ENCODE results near the gene DPRX.

Gene DPRX

DNA sequence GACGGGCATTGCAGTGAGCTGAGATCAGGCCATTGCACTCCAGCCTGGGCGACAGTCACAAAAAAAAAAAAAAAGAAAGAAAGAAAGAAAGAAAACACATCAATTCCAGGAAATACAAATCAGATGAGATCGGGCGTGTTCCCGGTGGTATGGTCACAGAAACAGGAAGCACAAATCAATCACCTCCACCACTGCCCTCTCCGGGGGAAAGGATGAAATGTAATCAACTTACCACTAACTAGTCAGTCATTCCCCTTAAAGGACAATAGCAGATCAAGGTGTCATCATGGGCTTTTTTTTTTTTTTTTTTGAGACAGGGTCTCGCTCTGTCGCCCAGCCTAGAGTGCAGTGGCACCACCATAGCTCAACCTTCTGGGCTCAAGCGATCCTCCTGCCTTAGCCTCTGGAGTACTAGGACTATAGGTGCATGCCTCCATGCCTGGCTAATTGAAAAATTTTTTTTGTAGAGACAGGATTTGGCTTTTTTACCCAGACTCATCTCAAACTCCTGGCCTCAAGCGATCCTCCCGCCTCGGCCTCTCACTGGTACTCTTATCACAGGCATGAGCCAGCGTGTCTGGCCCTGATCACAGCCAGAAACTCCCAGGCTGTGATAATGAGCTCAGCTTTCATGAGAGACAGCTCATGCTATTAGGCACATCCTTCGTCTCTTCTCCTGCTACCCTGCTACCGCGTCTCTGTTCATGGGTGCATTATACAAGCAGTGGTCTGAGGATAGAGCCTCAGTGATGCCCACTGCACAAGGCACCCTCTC is 6.8 kb upstream of the DPRX start:
- Histone ChIP-seq H2AFZ (ENCODE audit: low read depth, low read length) (no peak overlapping the region), H3K9me3 (ENCODE audit: low read length) (no peaks in the 10 kb centered on the region), H3K4me1 (ENCODE audit: insufficient read depth, low read length) (no peaks in the 10 kb centered on the region), H3K27me3 (ENCODE audit: insufficient read depth, low read length) (no peaks in the 10 kb centered on the region), H3K36me3 (ENCODE audit: insufficient read depth, low read length) (no peaks in the 10 kb centered on the region), H3K4me3 (ENCODE audit: low read length) (no peak overlapping the region)

DNA sequence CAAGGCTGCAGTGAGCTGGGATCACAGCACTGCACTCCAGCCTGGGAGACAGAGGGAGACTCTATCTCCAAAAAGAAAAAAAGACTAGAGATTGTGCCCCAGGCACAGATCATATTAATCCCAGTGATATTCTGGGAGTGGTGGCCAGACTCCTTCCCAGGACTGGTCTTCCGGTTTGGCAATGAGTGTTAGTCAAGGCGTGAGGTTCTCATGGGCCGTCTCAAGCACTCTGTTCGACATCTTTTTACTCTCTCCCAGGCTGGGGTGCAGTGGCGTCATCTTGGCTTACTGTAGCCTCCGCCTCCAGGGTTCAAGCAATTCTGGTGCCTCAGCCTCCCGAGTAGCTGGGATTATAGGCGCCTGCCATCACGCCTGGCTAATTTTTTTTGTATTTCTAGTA is 5.3 kb upstream of the DPRX start:
- Histone ChIP-seq H3K4me3 (ENCODE audit: low read length) (no peak overlapping the region), H2AFZ (ENCODE audit: low read depth, low read length) (no peak overlapping the region), H3K36me3 (ENCODE audit: insufficient read depth, low read length) (no peaks in the 10 kb centered on the region), H3K4me1 (ENCODE audit: insufficient read depth, low read length) (no peaks in the 10 kb centered on the region), H3K9me3 (ENCODE audit: low read length) (no peaks in the 10 kb centered on the region), H3K27me3 (ENCODE audit: insufficient read depth, low read length) (no peaks in the 10 kb centered on the region)

DNA sequence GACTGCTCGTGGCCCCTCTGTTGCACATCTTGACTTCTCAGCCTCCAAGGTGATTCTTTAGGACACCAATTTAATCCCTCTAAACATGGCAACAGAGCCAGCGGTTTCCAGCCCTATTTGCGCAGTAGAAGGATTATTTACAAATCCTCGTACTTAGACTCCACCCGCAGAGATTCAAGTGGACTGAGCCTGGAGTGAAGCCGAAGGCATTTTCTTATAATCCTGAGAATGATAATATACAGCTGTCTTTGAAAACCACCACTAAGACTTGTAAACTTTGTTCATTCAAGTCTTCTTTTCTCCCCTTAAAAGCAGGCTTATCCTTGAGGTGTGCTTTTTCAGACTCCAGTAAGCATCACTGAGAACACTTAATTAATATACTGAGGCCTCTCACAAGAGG is 4.8 kb upstream of the DPRX start:
- H3K27me3 ChIP-seq (ENCODE audit: insufficient read depth, low read length): no peaks in the 10 kb centered on the region
- H2AFZ ChIP-seq (ENCODE audit: low read depth, low read length): no peak overlapping the region
- H3K4me1 ChIP-seq (ENCODE audit: insufficient read depth, low read length): no peaks in the 10 kb centered on the region
- no peak overlapping the region for H3K4me3 ChIP-seq (ENCODE audit: low read length)
- H3K36me3 ChIP-seq (ENCODE audit: insufficient read depth, low read length): no peaks in the 10 kb centered on the region
- H3K9me3 ChIP-seq (ENCODE audit: low read length): no peaks in the 10 kb centered on the region

DNA sequence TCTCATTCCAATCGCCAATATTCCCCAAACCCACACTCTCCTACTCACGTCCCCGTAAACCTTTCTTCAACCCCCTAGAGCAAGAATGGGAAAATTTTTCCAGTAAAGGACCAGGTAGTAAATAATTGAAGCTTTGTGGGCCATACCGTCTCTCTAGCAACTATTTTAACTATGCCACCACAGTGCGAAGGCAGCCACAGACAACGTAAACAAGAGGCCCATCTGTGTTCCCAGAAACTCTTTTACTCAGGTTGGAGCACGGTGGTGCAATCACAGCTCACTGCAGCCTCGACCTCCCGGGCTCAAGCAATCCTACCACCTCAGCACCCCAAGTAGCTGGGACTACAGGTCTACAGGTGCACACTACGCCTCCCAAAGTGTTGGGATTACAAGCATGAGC is 3.0 kb downstream of the DPRX start:
- peaks cover 2% of the 10 kb centered on the region for H3K9me3 ChIP-seq (ENCODE audit: low read length)
- no peak overlapping the region for H3K4me3 ChIP-seq (ENCODE audit: low read length)
- no peaks in the 10 kb centered on the region for H3K4me1 ChIP-seq (ENCODE audit: insufficient read depth, low read length)
- H3K36me3 ChIP-seq (ENCODE audit: insufficient read depth, low read length): no peaks in the 10 kb centered on the region
- no peaks in the 10 kb centered on the region for H3K27me3 ChIP-seq (ENCODE audit: insufficient read depth, low read length)
- H2AFZ ChIP-seq (ENCODE audit: low read depth, low read length): no peak overlapping the region

DNA sequence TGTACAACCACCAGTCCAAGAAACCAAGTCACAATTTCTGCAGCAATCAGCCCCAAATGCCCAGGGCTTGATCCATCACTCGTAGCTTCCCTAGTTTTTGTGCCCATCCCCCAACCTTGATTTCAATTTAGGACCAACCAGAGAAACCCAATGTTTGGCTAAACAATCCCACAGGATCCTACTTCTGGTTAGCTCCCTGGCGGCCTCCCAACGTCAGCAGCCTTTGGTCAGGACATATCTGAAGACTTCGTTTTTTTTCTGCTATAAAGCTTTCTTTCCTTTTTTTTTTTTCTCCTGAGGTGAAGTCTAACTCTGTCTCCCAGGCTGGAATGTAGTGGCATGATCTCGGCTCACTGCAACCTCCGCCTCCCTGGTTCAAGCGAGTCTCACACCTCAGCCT is 7.7 kb downstream of the DPRX start:
- Histone ChIP-seq H3K9me3 (ENCODE audit: low read length) (peaks cover 2% of the 10 kb centered on the region), H3K36me3 (ENCODE audit: insufficient read depth, low read length) (no peaks in the 10 kb centered on the region), H3K4me3 (ENCODE audit: low read length) (no peak overlapping the region), H3K4me1 (ENCODE audit: insufficient read depth, low read length) (no peaks in the 10 kb centered on the region), H3K27me3 (ENCODE audit: insufficient read depth, low read length) (no peaks in the 10 kb centered on the region), H2AFZ (ENCODE audit: low read depth, low read length) (no peak overlapping the region)

DNA sequence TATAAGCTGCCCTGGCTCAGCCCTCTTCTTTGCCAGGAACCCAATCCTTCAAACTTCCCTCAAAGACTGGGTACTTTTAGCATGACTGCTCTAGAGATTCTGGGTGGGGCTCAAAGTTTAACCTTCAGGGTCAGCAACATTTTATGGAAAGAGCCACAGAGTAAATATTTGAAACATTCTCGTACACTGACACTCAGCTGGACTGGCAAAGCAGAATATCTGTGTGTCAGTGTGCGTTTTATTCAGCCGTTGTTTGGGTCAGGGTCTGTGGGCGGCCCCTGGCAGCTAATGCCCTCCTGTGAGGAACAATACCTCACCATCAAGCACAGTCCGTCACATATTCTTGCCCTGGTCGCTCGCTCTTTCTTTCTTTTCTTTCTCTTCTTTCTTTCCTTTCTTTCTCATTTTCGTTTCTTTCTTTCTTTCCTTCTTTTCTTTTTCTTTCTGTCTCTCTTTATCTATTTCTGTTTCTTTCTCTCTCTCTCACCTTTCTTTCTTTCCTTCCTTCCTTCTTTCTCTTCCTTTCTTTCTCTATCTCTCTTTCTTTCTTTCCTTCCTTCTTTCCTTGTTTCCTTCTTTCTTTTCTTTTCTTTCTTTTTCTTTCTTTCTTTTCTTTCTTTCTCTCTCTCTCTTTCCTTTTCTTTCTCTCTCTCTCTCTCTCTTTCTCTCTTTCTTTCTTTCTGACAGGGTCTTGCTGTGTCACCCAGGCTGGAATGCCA is 10.7 kb downstream of the DPRX start:
- Histone ChIP-seq H3K4me3 (ENCODE audit: low read length) (no peak overlapping the region), H2AFZ (ENCODE audit: low read depth, low read length) (no peak overlapping the region), H3K27me3 (ENCODE audit: insufficient read depth, low read length) (no peaks in the 10 kb centered on the region), H3K4me1 (ENCODE audit: insufficient read depth, low read length) (no peaks in the 10 kb centered on the region), H3K36me3 (ENCODE audit: insufficient read depth, low read length) (no peaks in the 10 kb centered on the region), H3K9me3 (ENCODE audit: low read length) (peaks cover 3% of the 10 kb centered on the region)

DNA sequence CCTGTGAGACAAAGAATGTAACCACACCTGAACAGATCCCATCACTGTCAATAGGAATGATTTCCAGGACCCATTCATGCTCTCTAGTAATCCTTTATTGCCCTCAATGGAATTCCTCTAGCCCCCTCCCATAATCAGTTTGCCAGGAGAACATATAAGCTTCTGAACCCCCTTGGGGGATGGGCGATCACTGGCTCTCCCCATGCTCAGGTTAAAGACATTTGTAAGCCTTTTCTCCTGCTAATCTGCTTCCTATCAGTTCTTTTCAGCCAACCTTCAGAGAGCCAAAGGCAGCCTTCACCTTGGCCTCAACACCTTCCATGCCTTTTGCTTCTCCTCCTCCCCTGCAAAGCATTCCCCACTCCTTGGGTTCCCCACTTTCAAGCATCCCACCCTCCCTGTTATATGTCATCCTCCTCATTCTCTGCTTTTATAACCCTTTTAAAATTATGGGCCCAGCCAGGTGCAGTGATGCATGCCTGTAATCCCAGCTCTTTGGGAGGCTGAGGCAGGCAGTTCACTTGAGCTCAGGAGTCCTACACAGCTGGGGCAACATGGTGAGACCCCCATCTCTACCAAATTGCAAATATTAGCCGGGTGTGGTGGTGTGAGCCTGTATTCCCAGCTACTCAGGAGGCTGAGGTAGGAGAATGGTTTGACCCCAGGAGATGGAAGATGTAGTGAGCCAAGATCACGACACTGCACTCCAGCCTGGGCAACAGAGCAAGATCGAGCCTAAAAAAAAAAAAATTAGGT is 12.4 kb downstream of the DPRX start:
- Histone ChIP-seq H3K36me3 (ENCODE audit: insufficient read depth, low read length) (no peaks in the 10 kb centered on the region), H3K9me3 (ENCODE audit: low read length) (peaks cover 8% of the 10 kb centered on the region), H2AFZ (ENCODE audit: low read depth, low read length) (no peak overlapping the region), H3K27me3 (ENCODE audit: insufficient read depth, low read length) (no peaks in the 10 kb centered on the region), H3K4me3 (ENCODE audit: low read length) (no peak overlapping the region), H3K4me1 (ENCODE audit: insufficient read depth, low read length) (no peaks in the 10 kb centered on the region)

DNA sequence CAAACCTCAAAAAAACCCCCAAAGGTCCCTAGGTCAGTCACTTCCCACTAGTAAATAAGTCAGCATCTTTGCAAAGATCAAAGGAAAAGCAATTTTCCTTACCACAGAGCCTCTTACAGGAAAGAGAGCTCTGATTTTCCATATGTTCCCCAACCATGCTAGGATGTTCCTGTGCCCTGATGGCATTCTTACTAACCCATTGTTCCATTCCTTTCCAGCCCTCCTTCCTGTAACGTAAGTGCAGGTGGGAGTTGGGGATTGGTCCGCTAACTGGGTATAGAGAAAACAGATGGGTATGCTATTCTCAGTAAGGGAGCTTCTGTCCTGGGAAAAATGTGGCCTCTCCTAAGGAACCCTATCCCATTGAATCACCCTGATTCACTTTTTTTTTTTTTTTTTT is 14.3 kb downstream of the DPRX start:
- Histone ChIP-seq H2AFZ (ENCODE audit: low read depth, low read length) (no peak overlapping the region), H3K27me3 (ENCODE audit: insufficient read depth, low read length) (no peaks in the 10 kb centered on the region), H3K9me3 (ENCODE audit: low read length) (peaks cover 9% of the 10 kb centered on the region)

DNA sequence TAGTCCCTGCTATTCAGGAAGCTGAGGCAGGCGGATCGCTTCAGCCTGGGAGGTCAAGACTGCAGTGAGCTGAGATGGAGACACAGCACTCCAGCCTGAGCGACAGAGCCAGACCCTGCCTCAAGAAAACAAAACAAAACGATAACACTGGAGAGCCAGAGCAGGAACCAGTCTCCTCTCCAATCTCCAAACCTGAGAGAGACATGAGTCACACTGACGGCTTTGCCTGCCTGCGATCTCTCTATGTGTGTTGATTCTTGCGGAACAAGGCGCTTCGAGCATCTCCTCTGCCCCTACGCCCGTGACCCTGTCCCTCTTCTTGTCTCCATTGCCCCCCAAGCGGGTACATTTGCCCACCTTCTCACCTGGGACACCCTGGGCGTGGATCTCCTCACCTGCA is 15.6 kb downstream of the DPRX start:
- Histone ChIP-seq H3K27me3 (ENCODE audit: insufficient read depth, low read length) (no peaks in the 10 kb centered on the region), H3K36me3 (ENCODE audit: insufficient read depth, low read length) (no peaks in the 10 kb centered on the region), H3K9me3 (ENCODE audit: low read length) (peaks cover 9% of the 10 kb centered on the region), H2AFZ (ENCODE audit: low read depth, low read length) (no peak overlapping the region), H3K4me3 (ENCODE audit: low read length) (no peak overlapping the region), H3K4me1 (ENCODE audit: insufficient read depth, low read length) (no peaks in the 10 kb centered on the region)

More for the DNA sequence above, 14.3 kb downstream of the DPRX start:
- Histone ChIP-seq H3K36me3 (ENCODE audit: insufficient read depth, low read length) (no peaks in the 10 kb centered on the region), H3K4me1 (ENCODE audit: insufficient read depth, low read length) (no peaks in the 10 kb centered on the region), H3K4me3 (ENCODE audit: low read length) (no peak overlapping the region)

DNA sequence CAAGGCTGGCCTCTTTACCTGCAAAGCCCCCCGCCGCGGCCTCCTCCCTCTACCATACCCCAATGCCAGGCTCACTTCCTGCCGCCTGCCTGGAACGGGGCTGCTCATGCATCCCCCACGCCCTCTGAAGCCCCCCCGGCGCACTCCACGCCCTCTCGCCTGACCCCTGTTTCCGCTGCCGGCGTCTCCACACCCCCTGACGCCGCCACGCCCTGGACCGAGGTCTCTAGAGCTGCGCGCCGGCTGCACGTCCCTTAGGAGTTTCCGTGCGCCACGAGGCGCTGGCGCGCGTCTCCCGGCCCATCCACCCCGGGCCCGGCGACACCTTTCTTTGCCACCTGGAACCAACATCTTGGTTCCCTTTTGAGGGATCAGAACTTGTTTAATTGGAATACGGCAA is 16.0 kb downstream of the DPRX start:
- H2AFZ ChIP-seq (ENCODE audit: low read depth, low read length): no peak overlapping the region
- no peaks in the 10 kb centered on the region for H3K4me1 ChIP-seq (ENCODE audit: insufficient read depth, low read length)
- H3K9me3 ChIP-seq (ENCODE audit: low read length): peaks cover 9% of the 10 kb centered on the region
- no peak overlapping the region for H3K4me3 ChIP-seq (ENCODE audit: low read length)
- H3K27me3 ChIP-seq (ENCODE audit: insufficient read depth, low read length): no peaks in the 10 kb centered on the region
- H3K36me3 ChIP-seq (ENCODE audit: insufficient read depth, low read length): no peaks in the 10 kb centered on the region

DNA sequence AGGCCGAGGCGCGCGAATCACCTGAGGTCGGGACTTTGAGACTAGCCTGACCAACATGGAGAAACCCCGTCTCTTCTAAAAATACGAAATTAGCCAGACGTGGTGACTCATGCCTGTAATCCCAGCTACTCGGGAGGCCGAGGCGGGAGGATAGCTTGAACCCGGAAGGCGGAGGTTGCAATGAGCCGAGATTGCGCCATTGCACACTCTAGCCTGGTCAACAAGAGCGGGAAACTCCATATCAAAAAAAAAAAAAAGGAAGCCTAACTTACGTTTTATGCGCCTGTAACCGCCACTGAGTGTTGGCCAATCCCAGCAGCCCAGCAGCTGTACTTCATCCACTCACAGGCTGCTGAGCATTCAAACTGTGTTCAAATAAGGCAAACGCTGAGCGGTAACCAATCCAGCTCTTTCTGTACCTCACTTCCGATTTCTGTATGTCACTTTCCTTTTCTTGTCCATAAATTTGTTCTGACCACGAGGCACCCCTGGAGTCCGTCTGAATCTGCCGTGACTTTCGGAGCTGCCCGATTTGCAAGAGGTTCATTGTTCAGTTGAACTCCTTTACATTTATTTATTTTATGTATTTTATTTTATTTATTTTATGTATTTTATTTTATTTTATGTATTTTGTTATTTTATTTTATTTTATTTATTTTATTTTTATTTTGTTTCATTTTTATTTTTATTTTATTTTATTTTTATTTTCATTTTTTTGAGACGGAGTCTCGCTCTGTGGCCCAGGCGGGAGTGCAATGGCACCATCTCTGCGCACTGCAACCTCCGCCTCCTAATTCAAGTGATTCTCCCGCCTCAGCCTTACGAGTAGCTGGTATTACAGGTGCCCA is 18.2 kb downstream of the DPRX start:
- H3K9me3 ChIP-seq (ENCODE audit: low read length): peaks cover 9% of the 10 kb centered on the region
- no peaks in the 10 kb centered on the region for H3K4me1 ChIP-seq (ENCODE audit: insufficient read depth, low read length)
- no peak overlapping the region for H2AFZ ChIP-seq (ENCODE audit: low read depth, low read length)
- no peaks in the 10 kb centered on the region for H3K36me3 ChIP-seq (ENCODE audit: insufficient read depth, low read length)
- H3K27me3 ChIP-seq (ENCODE audit: insufficient read depth, low read length): no peaks in the 10 kb centered on the region
- no peak overlapping the region for H3K4me3 ChIP-seq (ENCODE audit: low read length)

DNA sequence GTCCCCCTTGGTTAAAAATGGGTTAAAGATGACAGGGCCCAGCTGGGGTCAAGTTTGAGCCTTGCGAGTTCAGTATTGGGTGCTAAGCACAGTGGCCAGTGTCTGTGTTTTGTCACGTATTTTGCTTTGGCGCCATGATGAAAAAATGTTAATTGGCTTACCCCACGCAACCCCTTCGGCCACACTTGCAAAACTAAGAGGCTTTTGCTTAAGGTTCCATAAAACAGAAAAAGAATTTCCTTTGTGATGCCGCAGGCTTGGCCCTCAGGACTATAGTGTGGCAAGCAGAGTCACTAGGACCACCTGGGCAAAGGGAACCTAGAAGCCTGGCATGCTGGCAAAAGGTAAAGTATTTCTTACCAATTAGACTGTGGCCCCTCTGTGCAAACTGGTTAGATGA is 20.7 kb downstream of the DPRX start:
- no peak overlapping the region for H2AFZ ChIP-seq (ENCODE audit: low read depth, low read length)
- no peaks in the 10 kb centered on the region for H3K36me3 ChIP-seq (ENCODE audit: insufficient read depth, low read length)
- H3K4me1 ChIP-seq (ENCODE audit: insufficient read depth, low read length): no peaks in the 10 kb centered on the region
- peaks cover 11% of the 10 kb centered on the region for H3K9me3 ChIP-seq (ENCODE audit: low read length)
- H3K4me3 ChIP-seq (ENCODE audit: low read length): no peak overlapping the region
- H3K27me3 ChIP-seq (ENCODE audit: insufficient read depth, low read length): no peaks in the 10 kb centered on the region
